Activated naive CD4-positive, alpha-beta T cell treated with anti-CD3 and anti-CD28 coated beads, Interleukin-2, amount 50 U/mL, for 16 hours (primary cell): ENCODE results near the gene POLE.
"Not testable (repeated sequence)": the region's sequence is repeated elsewhere in the genome, so short reads cannot be mapped to it uniquely, and the experiment has no call there.

Experiments
- DNase-seq: peaks from one replicate; pipeline ENCODE4 v3.0.0-alpha.2; 2020

POLE gene

DNA sequence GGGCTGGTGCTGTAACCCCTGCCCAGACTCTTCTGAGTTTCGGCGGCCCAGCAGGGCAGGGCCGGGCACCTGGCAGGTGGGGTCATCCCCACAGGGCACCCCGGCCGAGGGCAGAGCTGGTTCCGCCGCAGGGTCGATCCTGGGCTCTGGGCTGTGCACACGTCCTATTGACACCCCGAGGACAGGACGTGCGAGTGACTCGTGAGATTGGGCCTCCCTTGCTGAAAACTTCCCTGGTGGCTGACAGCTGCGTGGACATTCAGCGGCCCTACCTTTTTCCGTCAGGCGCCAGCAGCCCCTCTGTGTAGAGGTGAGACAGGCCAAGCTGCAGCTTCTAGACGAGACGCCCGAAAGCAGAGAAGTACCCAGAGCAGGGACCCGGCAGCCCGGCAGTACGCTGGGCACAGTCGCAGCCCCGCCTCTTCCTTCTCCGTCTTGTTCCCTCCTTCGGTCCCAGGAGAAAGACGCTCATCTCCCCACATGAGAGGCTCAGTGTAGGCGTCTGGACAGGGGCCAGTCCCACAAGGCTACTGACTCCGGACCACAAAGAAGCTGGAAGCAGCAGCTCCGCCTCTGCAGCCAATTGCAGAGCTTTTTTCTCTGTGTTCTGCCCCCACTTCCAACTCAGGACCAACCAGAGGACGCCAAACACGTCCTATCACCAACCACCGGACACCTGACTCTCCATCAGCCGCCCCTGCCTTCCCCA, 76.9 kb downstream of the POLE start, which contains the start of gene LRCOL1:
TSS of gene LRCOL1 (minus strand) at position 532 of the 709 bp plus-strand sequence. CDS start 4,331 bp downstream, outside the sequence.
- DNase-seq: no peak

DNA sequence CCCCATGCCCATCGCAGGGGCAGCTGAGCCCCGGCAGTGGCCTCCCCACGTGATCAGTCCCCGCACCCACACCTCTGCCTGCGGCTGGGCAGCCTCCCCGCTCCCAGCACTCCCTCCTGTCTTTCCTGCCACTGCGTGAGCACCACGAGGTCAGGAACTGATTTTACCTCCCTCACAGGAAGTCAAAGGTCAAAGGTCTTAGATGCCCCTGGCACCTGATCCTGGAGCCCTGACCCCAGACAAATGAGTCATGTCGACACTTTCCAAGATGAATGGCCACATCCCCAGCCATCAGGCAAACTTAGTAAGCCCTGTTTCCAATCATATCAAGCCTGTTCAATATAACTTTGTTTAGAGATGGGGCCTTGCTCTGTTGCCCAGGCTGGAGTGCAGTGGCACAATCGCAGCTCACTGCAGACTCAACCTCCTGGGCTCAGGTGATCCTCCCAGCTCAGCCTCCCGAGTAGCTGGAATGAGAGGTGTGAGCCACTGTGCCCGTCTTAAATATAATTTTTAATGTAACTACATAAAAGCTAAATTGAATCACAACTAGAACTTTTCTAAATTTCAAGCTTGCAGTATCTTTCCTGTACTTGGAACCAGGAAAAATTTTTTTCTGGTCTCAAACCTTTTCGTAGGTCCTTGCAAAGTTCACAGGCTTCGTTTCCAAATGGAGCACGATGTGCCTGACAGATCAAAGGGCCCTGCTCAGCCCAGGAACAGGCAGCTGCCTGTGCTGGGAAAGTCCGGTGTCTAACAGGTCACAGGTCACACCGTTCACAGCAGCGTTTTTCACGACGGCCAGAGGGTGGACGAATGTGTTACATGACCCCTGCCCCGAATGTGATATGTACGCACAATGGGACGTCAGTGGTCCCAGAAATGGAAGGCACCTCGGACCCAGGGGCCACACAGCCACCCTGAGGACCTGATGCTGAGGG, 78.6 kb downstream of the POLE start:
- DNase-seq: no peak

DNA sequence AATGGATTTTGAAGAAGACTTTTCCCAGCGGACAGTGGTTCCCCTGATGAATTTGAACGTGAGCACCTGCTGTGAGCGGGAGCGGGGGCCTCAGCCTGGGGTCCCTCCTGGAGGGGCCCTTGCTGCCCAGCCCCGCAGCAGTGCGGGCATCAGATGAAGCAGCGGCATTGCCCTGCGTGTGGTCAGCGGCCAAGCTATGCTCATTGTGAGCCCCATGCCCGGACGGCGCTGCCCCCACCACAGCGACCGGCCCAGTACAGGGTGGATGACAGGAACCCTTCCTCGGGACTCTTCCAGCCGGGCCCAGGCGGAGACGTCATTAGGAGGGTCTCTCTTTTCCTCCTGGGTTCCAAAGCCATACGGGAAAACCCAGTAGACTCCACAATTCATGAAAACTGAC, 80.2 kb downstream of the POLE start:
- no peak for DNase-seq

DNA sequence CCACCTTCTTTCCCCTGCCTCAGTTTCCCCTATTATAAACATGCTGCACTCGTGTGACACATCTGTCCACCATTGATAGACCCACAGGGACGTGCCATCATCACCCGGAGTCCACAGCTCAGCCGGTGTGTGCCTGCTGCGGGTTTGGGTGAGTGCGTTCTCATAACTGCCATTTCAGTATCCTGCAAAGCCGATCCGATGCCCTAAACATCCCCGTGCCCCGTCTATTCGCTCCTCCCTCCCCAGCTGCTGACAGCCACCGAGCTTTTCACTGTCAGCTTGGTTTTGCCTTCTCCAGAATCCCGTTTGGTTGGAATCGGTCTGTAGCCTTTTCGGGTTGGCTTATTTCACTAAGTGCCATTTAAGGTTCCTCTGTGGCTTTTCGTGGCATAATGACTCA, 80.7 kb downstream of the POLE start:
- DNase-seq: no peak

DNA sequence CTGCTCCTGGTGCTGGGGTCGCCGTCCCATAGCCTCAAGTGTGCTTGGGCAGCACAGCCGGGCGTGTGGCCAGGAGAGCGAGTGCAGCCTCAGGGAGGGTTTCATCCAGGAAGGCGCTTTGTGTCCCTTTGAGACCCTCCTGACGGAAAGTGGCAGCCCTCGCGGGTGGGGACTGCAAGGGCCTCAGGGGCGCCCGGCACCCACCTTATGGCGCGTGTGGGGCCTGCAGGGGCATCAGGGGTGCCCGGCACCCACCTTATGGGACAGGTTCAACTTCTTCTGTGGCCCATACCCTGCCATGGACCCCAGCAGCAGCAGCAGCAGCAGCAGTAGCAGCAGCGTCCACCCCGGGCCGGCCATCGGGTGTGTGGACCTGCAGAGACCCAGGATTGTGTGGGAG, 81.2 kb downstream of the POLE start:
- DNase-seq: no peak

DNA sequence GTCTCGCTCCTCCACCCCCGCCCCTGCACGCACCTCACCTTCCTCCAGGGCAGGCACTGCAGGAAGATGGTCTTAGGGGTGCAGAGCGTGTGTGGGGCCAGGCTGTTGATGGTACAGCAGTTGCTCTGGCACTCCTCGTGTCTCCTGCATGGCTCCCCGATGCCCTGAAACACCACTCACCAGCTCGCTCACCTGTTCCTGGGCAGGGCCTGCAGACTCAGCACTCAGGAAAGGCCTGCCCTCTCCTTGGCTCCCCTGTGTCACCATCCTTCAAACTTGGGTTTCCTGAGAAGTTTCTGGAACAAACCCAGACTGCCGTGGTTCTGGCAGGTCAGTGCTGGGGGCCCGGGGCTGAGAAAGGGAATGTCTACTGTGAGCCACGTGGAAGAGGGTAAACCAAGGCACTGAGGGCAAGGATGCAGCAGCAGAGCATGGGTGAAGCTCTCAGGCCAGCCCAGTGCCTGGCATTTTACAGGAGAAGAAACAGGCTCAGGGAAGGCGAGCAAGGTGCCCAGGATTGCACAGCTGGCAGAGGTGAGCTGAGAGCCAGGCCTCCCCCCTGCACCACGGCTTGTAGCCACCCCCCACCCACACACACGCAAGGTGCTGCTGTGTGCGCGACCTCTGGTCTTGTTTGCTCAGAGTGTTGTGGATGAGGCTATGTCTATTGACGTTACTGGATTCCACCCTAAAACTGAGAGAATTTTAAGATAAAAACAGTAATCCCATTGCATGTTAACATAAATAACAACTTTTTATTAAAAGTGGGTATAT, 82.3 kb downstream of the POLE start:
- DNase-seq: no peak

DNA sequence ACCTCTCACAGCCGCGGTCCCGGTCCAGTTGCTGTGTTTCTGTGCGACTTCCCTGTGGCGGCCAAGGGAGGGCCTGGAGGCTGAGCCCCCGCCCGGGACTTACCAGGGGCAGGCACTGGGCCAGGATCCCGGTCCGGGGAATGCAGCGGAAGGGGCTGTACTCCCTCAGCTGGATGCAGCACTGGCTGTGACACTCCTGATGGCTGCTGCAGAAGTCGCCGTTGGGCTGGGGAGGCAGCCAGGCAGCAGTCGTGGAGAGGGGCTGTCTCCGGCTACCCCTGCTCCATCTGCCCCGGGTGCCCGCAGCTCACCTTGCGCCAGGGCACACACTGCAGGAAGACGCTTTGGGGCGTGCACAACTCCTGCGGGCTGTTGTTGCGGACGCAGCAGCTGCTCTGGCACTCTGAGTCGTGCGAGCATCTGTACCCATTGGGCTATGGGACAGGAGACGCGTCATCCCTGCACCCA, 83.0 kb downstream of the POLE start:
- DNase-seq: no peak

DNA sequence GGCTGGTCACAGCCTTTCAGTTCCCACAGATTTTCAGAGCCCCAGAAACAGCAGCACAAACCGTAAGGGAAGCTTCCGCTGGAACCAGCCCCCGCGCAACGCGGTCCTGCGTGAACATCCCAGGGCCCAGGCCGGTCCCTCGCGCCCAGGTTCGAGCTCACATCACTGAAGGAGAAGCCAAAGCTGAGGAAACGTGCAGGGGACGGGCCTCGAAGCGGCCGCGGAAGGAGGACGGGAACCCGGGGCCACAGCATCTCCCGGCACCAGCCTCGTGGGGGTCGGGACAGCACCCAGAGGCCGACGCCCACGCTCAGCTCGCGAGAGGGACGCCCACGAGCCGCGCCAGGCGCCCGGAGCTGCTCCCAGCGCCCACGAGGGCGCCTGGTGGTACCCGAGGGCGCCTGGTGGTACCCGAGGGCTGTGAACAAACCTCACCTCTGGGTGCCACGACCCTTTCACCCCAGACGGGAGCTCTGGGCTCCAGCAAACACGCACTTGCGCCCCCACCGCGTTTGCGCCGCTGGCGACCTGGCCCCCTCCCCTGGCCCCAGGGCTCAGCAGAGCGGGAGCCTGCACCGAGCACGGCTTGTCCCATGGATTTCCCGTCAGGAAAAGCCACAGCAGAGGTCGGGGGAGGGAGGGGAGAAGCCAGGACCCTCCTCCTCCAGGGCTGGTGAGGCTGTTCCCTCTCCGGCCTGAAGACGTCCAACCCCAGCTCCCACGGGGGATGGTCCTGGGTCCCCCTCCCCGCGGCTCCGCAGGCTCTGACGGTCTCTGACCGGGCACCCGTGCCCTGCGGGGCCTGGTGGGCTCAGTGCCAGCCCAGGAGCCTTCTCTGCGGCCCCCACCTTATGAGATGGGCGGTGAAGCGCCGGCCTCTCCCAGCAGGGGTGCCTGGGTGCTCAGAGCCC, 83.6 kb downstream of the POLE start:
- DNase-seq: no peak

DNA sequence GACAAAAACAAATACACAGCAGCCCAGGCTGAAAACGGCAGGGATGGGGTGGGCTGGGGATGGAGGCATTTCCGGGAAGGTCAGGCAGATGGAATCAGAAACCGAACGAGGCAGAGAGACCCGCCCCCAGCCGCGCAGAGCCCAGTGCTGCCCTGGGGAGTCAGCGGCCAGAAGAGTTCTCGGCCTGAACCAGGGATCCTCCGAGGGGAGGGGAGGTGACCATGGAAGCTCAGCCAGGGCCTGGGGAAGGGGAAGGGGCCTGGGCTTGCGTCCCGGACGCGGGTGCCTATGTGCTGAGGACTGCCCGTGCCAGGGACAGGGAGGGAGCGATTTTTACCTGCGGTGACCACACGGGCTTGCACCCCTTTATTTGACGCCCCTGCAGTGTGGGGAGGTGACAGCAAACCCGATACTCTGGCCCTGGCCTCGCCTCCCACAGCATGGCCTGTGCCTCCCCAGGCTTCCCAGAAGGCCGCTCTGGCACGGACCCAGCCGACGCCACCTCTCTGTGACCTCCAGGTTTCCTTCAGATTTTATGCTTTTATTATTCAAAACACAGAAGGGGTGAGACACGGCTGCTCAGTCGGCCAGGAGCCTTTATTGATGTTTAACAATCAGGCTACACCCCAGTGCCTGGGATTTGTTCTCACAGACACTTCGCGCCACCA, 84.4 kb downstream of the POLE start:
- DNase-seq: no peak

DNA sequence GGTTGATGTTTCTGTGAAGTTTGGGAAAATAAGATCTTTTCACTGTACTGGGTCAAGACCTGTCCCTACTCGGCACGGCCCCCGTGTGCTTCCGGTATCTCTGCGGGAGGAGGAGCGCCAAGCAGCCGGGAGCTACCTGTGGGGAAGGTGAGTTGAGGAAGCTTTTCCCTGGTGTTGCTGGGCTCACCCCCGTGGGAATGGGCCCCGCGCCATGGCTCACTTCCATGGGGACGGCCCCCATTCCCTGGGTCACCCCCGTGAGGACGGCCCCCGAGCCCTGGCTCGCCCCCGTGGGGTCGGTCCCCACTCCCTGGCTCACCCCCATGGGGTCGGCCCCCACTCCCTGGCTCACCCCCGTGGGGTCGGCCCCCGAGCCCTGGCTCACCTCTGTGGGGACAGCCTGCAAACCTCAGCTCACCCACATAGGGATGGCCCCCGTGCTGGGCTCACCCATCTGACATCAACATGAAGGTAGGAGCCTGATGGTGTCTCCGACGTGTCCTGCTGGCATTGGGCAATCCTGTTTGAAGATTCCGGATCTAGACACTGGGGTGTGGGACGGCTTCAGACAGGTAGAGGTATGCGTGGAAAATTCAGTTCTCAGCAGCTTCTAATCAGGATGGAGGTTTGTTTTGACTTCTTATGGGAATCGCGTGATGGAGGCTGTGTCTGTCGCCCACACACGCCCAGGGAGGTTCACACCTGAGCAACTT, 85.8 kb downstream of the POLE start:
- DNase-seq: no peak

DNA sequence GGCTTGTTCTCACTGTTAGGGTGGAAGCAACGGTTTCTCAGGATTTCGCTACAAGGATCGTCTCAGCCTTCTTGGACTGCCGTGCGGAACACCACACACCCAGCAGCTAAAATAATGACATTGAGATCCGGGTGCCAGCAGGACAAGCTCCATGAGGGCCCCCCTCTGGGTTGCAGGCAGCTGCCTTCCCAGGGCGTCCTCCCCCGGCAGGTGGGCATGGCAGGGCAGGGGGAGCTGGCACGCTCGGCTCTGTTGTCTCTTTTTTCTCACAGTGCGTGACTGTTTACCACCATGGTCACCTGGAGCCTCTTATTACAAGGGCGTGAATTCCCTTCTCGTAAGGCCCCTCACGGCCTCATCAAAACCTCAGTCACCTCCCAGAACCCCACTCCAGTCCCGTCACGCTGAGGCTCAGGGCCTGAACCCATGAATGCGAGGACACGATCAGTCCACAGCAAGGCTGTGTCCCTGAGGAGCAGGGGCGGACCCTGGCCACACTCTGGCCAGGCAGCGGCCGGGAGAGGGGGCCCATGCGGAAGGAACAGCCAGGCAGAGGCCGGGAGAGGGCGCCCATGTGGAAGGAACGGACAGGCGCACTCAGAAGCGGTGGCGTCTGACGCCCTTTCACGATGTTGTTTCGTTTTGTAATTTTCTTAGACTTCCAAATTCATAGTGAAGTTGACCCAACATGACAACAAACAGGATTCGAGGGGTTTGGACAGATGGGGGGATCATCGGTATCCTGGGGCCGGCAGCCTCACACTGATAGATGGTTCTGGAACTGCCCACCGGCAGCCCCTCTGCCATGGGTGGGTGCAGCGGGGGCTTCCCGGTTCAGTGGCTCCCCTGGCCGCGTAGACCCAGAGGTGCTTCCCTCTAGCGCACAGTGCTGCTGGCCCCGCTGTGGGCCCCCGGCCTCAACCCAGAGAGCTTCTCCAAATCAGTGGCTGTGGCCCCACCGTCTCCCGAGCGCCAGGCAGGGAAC, 86.8 kb downstream of the POLE start:
- no peak for DNase-seq

DNA sequence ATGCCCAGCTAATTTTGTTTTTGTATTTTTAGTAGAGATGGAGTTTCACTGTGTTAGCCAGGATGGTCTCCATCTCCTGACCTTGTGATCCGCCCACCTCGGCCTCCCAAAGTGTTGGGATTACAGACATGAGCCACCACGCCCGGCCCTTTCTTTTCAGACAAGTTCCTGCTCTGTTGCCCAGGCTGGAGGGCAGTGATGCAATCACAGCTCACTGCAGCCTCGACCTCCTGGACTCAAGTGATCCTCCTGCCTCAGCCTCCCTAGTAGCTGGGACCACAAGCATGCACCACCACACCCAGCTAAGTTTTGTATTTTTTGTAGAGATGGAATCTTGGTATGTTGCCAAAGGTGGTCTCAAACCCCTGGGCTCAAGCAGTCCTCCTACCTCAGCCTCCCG, 87.6 kb downstream of the POLE start:
- DNase-seq: not testable (repeated sequence)

DNA sequence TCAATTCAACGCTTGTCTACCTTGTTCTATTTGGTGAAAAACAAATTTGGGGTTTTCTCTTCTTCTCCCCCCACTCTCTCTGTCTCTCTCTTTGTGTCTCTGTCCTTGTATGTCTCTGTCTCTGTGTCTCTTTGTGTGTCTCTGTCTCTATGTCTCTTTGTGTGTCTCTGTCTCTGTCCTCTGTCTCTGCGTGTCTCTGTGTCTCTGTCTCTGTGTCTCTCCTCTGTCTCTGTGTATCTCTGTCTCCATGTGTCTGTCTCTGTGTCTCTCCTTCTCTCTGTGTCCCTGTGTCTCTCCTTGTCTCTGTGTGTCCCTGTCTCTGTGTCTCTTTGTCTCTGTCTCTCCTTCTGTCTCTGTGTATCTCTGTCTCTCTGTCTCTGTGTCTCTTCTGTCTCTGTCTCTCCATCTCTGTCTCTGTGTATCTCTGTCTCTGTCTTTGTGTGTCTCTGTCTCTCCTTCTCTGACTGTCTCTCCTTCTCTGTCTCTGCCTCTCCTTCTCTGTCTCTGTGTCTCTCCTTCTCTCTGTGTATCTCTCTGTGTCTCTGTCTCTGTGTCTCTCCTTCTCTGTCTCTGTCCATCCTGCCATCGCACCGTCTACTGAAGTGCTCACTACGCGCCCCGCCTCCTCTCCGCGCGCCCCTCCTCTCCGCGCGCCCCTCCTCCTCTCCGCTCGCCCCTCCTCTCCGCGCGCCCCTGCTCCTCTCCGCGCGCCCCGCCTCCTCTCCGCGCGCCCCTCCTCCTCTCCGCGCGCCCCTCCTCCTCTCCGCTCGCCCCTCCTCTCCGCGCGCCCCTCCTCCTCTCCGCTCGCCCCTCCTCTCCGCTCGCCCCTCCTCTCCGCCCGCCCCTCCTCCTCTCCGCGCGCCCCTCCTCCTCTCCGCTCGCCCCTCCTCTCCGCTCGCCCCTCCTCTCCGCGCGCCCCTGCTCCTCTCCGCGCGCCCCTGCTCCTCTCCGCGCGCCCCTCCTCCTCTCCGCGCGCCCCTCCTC, 89.5 kb downstream of the POLE start:
- DNase-seq: no peak

DNA sequence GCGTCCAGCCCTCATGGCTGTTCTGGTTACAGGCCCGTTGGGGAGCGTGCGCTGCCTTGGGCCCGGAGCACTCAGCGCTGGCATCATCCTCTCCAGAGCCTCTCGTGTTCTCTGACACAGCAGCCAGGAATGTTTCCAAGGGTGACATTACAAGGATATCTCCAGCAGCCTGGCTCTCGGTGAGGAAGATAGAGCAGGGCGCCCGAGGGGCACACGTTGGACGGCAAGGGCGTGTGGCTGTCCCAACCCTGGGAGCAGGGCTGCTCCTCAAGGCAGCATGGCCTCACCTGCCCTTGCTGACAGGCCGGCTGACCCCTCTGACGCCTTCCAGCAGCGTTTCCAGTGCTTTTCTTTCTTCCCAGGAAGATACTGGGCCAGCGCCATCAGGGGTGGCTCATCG, 91.1 kb downstream of the POLE start:
- DNase-seq: no peak

DNA sequence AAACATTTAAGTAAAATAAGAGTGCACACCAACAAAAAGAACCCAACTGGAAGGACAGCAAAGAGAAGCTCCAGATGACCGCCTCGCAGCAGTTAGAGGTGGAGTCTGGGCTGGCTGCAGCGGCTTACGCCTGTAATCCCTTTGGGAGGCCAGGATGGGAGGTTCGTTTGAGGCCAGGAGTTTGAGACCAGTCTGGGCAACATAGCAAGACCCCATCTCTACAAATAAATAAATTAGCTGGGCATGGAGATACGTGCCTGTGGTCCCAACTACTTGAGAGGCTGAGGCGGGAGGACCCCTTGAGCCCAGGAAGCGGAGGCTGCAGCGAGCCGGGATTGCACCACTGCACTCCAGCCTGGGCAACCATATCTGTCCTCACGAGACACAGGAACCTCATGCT, 92.0 kb downstream of the POLE start:
- no peak for DNase-seq

DNA sequence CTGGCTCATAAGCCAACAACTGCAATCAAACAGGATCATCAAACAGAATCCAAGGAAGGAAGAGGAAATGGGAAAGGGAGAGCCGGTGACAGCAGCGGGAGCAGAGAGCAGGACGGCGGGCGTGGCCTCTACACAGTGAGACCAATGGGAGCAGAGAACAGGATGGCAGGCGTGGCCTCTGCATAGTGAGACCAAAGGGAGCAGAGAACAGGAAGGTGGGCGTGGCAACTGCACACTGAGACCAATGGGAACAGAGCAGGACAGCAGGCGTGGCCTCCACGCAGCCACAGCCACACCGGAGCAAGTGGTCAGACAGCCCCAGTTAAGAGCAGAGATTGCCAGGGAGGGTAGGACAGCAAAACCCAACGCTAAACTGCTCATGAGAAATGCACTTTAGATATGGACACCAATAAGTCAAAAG, 93.2 kb downstream of the POLE start:
- no peak for DNase-seq

DNA sequence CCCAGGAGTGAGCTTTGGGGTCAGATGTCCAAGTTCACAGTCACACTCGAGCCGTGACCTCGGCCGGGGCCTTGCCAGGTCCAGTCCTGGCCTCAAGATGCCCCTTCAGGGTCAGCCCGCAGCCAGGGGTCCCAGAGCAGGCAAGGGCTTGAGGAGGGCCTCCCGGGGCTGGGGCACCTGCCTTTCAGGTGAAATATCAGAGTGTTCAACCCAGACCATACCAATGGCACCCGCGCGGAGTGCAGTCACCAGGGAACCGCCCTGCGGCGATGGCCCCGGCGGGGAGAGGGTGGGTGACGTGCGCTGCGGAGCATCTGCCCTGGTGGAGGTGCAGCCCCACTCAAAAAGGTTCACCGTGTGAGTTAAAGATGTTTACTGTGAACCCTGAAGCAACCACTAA, 93.6 kb downstream of the POLE start:
- DNase-seq: no peak

DNA sequence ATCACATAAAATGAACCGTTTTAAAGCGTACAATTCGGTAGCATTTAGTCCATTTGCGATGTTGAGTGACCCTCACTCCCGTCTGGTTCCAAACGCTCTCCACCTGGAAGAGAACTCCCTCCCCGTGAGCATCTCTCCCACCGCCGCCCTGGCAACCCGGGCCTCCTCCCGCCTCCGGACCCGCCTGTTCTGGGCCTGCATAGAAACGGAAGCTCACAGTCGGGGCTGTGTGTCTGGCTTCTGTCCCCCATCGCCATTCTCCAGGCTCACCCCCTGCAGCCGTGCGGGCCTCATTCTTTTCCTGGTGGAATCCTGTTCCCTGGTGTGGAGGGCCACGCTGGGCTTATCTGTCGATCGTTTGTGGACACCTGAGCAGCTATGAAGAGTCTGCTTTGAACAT, 94.1 kb downstream of the POLE start:
- DNase-seq: no peak
